Subcutaneous abdominal adipose tissue (tissue), 5 donors: Measurements from ENCODE around the gene SLC35D1.

Experiments used
- H3K27ac ChIP-seq: one replicate; pipeline ENCODE4 v1.7.0; 2013; ENCODE audit warnings: low read depth, mild to moderate bottlenecking, inconsistent platforms, low read length, moderate library complexity
- H3K27me3 ChIP-seq, 5 donors: one replicate each; pipeline ENCODE4 v1.7.0; 2013; ENCODE audit warnings: low read length in 5 of 5, inconsistent platforms in 1 of 5; ENCODE audit not compliant: control insufficient read depth in 5 of 5, insufficient read depth in 4 of 5
- H3K36me3 ChIP-seq, 5 donors: one replicate each; pipeline ENCODE4 v1.7.0; 2013; ENCODE audit warnings: low read length in 5 of 5; ENCODE audit not compliant: control insufficient read depth in 5 of 5, insufficient read depth in 5 of 5
- H3K4me1 ChIP-seq, 5 donors: one replicate each; pipeline ENCODE4 v1.7.0; 2013; ENCODE audit warnings: low read length in 5 of 5, mild to moderate bottlenecking in 3 of 5, moderate library complexity in 1 of 5; ENCODE audit not compliant: control insufficient read depth in 5 of 5, insufficient read depth in 5 of 5
- H3K4me3 ChIP-seq, 5 donors: one replicate each; pipeline ENCODE4 v1.7.0; 2013; ENCODE audit warnings: low read length in 5 of 5, low read depth in 1 of 5
- H3K9ac ChIP-seq, 5 donors: one replicate each; pipeline ENCODE4 v1.7.0; 2013; ENCODE audit warnings: low read length in 5 of 5, mild to moderate bottlenecking in 4 of 5, moderate library complexity in 3 of 5
- H3K9me3 ChIP-seq, 5 donors: one replicate each; pipeline ENCODE4 v1.7.0; 2013; ENCODE audit warnings: low read length in 5 of 5; ENCODE audit not compliant: control insufficient read depth in 5 of 5
- donor health status: healthy.
- donor health status: healthy.
- donor health status: healthy.
- donor health status: healthy.
- donor health status: healthy.

The SLC35D1 gene

GRCh38 chr1:67052741-67053534, 1.0 kb downstream of the SLC35D1 start:
- H3K4me3 ChIP-seq: peak overlapping the region; percentile 87 to 98 (median 92)
- H3K4me1 ChIP-seq: peaks cover 0 to 21% (median 17%) of the 10 kb centered on the region in 5 donors
- H3K27ac ChIP-seq: peak overlapping the region; percentile 87
- H3K36me3 ChIP-seq: peaks cover 9 to 13% (median 12%) of the 10 kb centered on the region in 5 donors
- H3K9ac ChIP-seq: peak overlapping the region; percentile 60 to 95 (median 90)
- H3K9me3 ChIP-seq: no peaks in the 10 kb centered on the region
- no peaks in the 10 kb centered on the region for H3K27me3 ChIP-seq

DNA sequence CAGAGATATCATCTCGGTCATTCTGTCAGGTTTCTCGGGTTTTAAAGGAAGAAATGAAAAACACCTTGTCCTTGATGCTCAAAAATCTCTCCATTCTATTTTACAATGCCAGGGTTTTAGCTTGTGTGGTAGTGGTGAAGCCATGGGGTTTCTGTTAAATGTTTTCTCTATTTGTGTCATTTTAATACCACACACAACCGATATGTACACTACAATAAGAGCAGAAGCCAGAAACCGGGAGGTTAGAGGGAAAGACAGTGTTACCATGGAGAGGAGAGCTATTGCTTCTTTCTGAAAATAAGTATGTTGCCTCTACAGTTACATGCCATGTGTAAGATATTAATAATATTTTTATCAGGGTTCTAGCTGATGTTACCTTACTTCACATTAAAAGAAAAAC, 2.8 kb downstream of the SLC35D1 start:
- H3K4me1 ChIP-seq: peaks cover 0 to 21% (median 17%) of the 10 kb centered on the region in 5 donors
- peaks cover 19 to 29% (median 27%) of the 10 kb centered on the region in 5 donors for H3K36me3 ChIP-seq
- H3K9me3 ChIP-seq: no peaks in the 10 kb centered on the region
- no peaks in the 10 kb centered on the region for H3K27me3 ChIP-seq
- H3K4me3 ChIP-seq: no peak overlapping the region
- H3K27ac ChIP-seq: no peak overlapping the region
- H3K9ac ChIP-seq: peak overlapping the region in 2 of 5 donors; percentile 7 to 28

GRCh38 chr1:67044631-67045270, 9.2 kb downstream of the SLC35D1 start:
- Histone ChIP-seq H3K4me1 (peaks cover 0 to 4% (median 0%) of the 10 kb centered on the region in 5 donors), H3K36me3 (peaks cover 46 to 69% (median 54%) of the 10 kb centered on the region in 5 donors), H3K4me3 (no peak overlapping the region), H3K27me3 (no peaks in the 10 kb centered on the region), H3K9me3 (no peaks in the 10 kb centered on the region), H3K27ac (no peak overlapping the region), H3K9ac (no peak overlapping the region)

DNA sequence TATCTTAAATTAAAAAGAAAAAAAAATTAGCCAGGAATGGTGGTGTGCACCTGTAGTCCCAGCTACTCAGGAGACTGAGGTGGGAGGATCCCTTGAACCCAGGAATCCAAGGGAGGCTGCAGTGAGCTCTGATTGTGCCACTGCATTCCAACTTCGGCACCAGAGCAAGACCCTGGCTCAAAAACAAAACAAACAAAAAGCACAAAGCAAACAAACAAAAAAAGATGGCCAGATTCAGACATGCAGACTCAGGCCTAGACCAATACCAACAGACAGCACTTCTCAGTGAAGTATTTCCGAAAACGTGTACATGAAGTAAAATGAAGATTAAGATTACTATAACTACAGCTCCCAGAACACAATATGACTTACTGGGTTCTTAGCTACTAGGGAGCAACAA, 10.6 kb downstream of the SLC35D1 start:
- peaks cover 41 to 76% (median 59%) of the 10 kb centered on the region in 5 donors for H3K36me3 ChIP-seq
- no peaks in the 10 kb centered on the region for H3K27me3 ChIP-seq
- H3K4me3 ChIP-seq: no peak overlapping the region
- H3K9ac ChIP-seq: no peak overlapping the region
- no peaks in the 10 kb centered on the region for H3K9me3 ChIP-seq
- H3K4me1 ChIP-seq: peaks cover 0 to 4% (median 0%) of the 10 kb centered on the region in 5 donors
- no peak overlapping the region for H3K27ac ChIP-seq

GRCh38 chr1:67041841-67042503, 12.0 kb downstream of the SLC35D1 start:
- no peak overlapping the region for H3K27ac ChIP-seq
- no peaks in the 10 kb centered on the region for H3K27me3 ChIP-seq
- H3K4me1 ChIP-seq: peaks cover 0 to 4% (median 0%) of the 10 kb centered on the region in 5 donors
- peaks cover 33 to 75% (median 57%) of the 10 kb centered on the region in 5 donors for H3K36me3 ChIP-seq
- no peaks in the 10 kb centered on the region for H3K9me3 ChIP-seq
- H3K4me3 ChIP-seq: no peak overlapping the region
- H3K9ac ChIP-seq: no peak overlapping the region

DNA sequence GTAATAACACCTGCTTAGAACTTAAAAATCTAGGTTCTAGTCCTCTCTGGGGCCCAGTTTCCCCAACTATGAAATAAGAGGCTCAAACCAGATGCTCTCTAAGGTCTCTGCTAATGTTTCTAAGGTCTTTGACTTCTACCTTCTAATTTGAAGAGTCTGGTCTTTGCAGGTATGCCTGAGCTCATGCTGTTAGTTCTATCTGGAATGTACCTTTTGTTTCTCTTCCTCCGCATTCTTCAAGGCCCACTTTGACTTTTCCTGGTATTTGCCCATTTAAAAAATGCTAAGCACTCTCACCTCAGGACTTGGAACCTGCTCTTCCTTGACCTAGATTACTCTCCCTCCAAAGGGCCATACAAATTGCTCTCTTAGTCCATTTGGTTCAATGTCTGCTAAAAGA, 13.5 kb downstream of the SLC35D1 start:
- Histone ChIP-seq H3K4me3 (no peak overlapping the region), H3K36me3 (peaks cover 32 to 68% (median 53%) of the 10 kb centered on the region in 5 donors), H3K4me1 (peaks cover 0 to 4% (median 0%) of the 10 kb centered on the region in 5 donors), H3K9me3 (no peaks in the 10 kb centered on the region), H3K27me3 (no peaks in the 10 kb centered on the region), H3K9ac (no peak overlapping the region), H3K27ac (no peak overlapping the region)

DNA sequence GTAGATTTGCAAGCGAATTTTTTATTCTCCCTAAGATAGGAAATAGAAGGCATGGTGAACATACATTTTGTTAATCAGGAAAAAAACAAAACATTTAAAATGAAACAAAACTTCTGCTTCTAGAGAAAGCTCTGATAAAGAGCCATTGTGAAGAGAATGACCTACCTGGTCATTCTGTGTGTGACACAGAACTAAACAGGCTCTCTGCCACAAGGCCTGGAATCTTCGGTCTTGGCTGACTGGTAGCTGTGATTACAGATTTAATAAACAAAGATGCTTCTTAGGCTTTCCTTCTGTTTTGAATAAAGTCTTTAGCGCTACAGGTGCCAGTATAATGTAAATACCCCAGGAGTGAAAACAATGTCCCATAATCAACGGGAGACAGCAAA, 22.1 kb downstream of the SLC35D1 start:
- no peak overlapping the region for H3K27ac ChIP-seq
- H3K36me3 ChIP-seq: peaks cover 3 to 23% (median 10%) of the 10 kb centered on the region in 5 donors
- H3K4me1 ChIP-seq: peaks cover 0 to 12% (median 9%) of the 10 kb centered on the region in 5 donors
- H3K9ac ChIP-seq: no peak overlapping the region
- no peak overlapping the region for H3K4me3 ChIP-seq
- no peaks in the 10 kb centered on the region for H3K9me3 ChIP-seq
- no peaks in the 10 kb centered on the region for H3K27me3 ChIP-seq

GRCh38 chr1:67031121-67031858, 22.7 kb downstream of the SLC35D1 start:
- Histone ChIP-seq H3K27ac (no peak overlapping the region), H3K4me3 (no peak overlapping the region), H3K9me3 (no peaks in the 10 kb centered on the region), H3K36me3 (peaks cover under 1 to 17% (median 9%) of the 10 kb centered on the region in 5 donors), H3K27me3 (no peaks in the 10 kb centered on the region), H3K4me1 (peaks cover 0 to 12% (median 9%) of the 10 kb centered on the region in 5 donors), H3K9ac (no peak overlapping the region)

GRCh38 chr1:67029472-67029871, 24.5 kb downstream of the SLC35D1 start:
- no peak overlapping the region for H3K27ac ChIP-seq
- no peaks in the 10 kb centered on the region for H3K9me3 ChIP-seq
- peaks cover 0 to 12% (median 9%) of the 10 kb centered on the region in 5 donors for H3K4me1 ChIP-seq
- peaks cover 0 to 13% (median 7%) of the 10 kb centered on the region in 5 donors for H3K36me3 ChIP-seq
- no peak overlapping the region for H3K4me3 ChIP-seq
- H3K27me3 ChIP-seq: no peaks in the 10 kb centered on the region
- no peak overlapping the region for H3K9ac ChIP-seq
